Mammary epithelial cell (primary cell): ENCODE data around the gene C6orf163.

Experiments
- EZH2 ChIP-seq: IDR thresholded peaks from 2 replicates; pipeline ENCODE4 v1.6.1; 2012; ENCODE audit warnings: low read length, inconsistent platforms, borderline replicate concordance
- TF ChIP-seq, protein P1 (sequence below), 2 donors: IDR thresholded peaks in 1 of 2; conservative IDR thresholded peaks in 1 of 2; 2 replicates each; pipeline ENCODE4 v1.5.1; 2011 to 2012; ENCODE audit warnings: inconsistent platforms in 2 of 2, low read length in 2 of 2, mild to moderate bottlenecking in 2 of 2, control low read depth in 1 of 2, low read depth in 1 of 2; ENCODE audit not compliant: insufficient read depth in 1 of 2; ENCODE audit errors: extremely low read depth in 1 of 2

DNA sequence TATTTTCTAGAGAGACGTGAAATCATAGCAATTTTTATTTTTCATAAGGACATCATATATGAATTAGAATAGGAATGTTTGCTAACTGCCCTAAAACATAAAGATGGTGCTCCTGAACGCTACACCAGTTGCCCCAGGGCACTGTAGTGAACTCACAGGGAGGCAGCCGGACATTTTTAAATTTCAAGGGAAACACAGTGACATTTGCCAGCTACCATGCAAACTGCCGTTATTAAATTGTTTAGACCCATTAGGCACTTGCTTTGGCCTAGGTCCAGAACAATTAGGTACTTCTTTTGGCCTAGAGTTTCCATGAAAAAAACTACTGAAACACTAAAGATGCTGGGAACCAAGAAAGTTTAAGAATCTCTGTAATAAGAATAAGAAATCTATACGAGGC, 38.2 kb downstream of the C6orf163 start:
- TF ChIP-seq, protein P1, sequence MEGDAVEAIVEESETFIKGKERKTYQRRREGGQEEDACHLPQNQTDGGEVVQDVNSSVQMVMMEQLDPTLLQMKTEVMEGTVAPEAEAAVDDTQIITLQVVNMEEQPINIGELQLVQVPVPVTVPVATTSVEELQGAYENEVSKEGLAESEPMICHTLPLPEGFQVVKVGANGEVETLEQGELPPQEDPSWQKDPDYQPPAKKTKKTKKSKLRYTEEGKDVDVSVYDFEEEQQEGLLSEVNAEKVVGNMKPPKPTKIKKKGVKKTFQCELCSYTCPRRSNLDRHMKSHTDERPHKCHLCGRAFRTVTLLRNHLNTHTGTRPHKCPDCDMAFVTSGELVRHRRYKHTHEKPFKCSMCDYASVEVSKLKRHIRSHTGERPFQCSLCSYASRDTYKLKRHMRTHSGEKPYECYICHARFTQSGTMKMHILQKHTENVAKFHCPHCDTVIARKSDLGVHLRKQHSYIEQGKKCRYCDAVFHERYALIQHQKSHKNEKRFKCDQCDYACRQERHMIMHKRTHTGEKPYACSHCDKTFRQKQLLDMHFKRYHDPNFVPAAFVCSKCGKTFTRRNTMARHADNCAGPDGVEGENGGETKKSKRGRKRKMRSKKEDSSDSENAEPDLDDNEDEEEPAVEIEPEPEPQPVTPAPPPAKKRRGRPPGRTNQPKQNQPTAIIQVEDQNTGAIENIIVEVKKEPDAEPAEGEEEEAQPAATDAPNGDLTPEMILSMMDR (conservative IDR thresholded peaks at IDR 0.05 in 1 of 2, IDR thresholded peaks at IDR 0.05 in 1 of 2; ENCODE audit: extremely low read depth in 1 of 2, insufficient read depth in 1 of 2, low read depth in 1 of 2, low read length in 2 of 2), result no peak
- no peak for TF ChIP-seq EZH2
